Gastroesophageal sphincter (tissue), 3 donors: ENCODE results near the gene RSU1.

ENCODE experiments used
- CTCF ChIP-seq, 4 experiments: fragments of 200-600 bp in 2 of 4; fragments of 450-650 bp in 2 of 4; sonication (generic) in 1 of 4; IDR thresholded peaks; one replicate each; pipeline ENCODE4 v1.5.1; 2017 to 2019; ENCODE audit warnings: antibody characterized with exemption in 4 of 4, mild to moderate bottlenecking in 2 of 4, moderate library complexity in 2 of 4
- EP300 ChIP-seq: sonication (generic); formaldehyde crosslinking; IDR thresholded peaks from one replicate; pipeline ENCODE4 v1.6.1; 2017; ENCODE audit warnings: antibody characterized with exemption, mild to moderate bottlenecking

DNA sequence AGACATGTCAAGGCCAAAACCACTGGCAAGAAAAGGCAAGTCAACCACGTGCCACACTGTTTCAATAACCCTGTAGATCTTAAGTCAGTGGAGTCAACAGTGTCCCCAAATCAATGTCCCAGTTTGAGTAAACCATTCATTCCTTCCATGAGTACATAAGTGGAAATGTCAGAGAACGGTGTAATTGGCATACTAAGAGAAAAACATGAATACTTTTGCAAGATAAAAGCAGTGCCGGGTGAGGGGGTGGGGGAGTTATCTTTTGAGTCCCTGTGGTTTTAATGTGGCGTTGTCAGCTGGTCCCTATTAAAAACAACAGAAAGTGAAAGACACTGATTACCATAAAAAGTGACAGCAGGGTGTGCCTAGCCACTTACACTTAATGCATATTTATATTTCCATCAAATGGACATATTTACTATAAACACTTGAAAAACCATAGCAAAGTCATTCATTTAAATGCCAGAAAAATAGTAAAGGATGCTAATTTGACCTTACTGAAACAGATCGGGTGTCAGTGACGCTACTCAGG is 37.8 kb downstream of the RSU1 start:
- TF ChIP-seq CTCF (IDR thresholded peaks at IDR 0.05) (no peak), EP300 (no peak)
